ENCODE results near the gene SETBP1. TPM values are rescaled to one million over a fixed set of nuclear protein-coding genes. Genes with fewer than 3 reads are reported as not detected.
A peak's percentile ranks its signal among the peaks of the same experiment; 100 is the strongest.

Gene SETBP1
- total RNA-seq, 1 donor, result 16.2 TPM

GRCh38 chr18:44996261-44996660, 315.6 kb downstream of the SETBP1 start:
- peak in 2 of 3 donors; percentile 16 to 45 for DNase-seq (ENCODE audit: low read depth in 2 of 3, low spot score in 2 of 3)

GRCh38 chr18:44997174-44997573, 316.5 kb downstream of the SETBP1 start:
- no peak for DNase-seq (ENCODE audit: low read depth in 2 of 3, low spot score in 2 of 3)

GRCh38 chr18:44998360-44998759, 317.7 kb downstream of the SETBP1 start:
- DNase-seq (ENCODE audit: low read depth in 2 of 3, low spot score in 2 of 3), result no peak

GRCh38 chr18:45004546-45005080, 323.9 kb downstream of the SETBP1 start:
- DNase-seq (ENCODE audit: low read depth in 2 of 3, low spot score in 2 of 3), result no peak

GRCh38 chr18:45006934-45007333, 326.2 kb downstream of the SETBP1 start:
- DNase-seq (ENCODE audit: low read depth in 2 of 3, low spot score in 2 of 3), result no peak

- no peak for DNase-seq (ENCODE audit: low read depth in 2 of 3, low spot score in 2 of 3)
Observed at GRCh38 chr18:45007531-45007930, 326.8 kb downstream of the SETBP1 start.

GRCh38 chr18:45008694-45009413, 328.2 kb downstream of the SETBP1 start:
- peak in 1 of 3 donors; percentile 1 for DNase-seq (ENCODE audit: low read depth in 2 of 3, low spot score in 2 of 3)

- no peak for DNase-seq (ENCODE audit: low read depth in 2 of 3, low spot score in 2 of 3)
Observed at GRCh38 chr18:45009756-45010155, 329.1 kb downstream of the SETBP1 start.

GRCh38 chr18:45012286-45012685, 331.6 kb downstream of the SETBP1 start:
- DNase-seq (ENCODE audit: low read depth in 2 of 3, low spot score in 2 of 3), result no peak

GRCh38 chr18:45014047-45014501, 333.4 kb downstream of the SETBP1 start:
- peak in 1 of 3 donors; percentile 13 for DNase-seq (ENCODE audit: low read depth in 2 of 3, low spot score in 2 of 3)

- DNase-seq (ENCODE audit: low read depth in 2 of 3, low spot score in 2 of 3), result no peak
Observed at GRCh38 chr18:45015788-45016128, 335.1 kb downstream of the SETBP1 start.

GRCh38 chr18:45019469-45019868, 338.8 kb downstream of the SETBP1 start:
- no peak for DNase-seq (ENCODE audit: low read depth in 2 of 3, low spot score in 2 of 3)

- no peak for DNase-seq (ENCODE audit: low read depth in 2 of 3, low spot score in 2 of 3)
Observed at GRCh38 chr18:45023519-45023918, 342.8 kb downstream of the SETBP1 start.

GRCh38 chr18:45024357-45025088, 343.8 kb downstream of the SETBP1 start:
- DNase-seq (ENCODE audit: low read depth in 2 of 3, low spot score in 2 of 3), result no peak

- no peak for DNase-seq (ENCODE audit: low read depth in 2 of 3, low spot score in 2 of 3)
Observed at GRCh38 chr18:45025089-45025450, 344.4 kb downstream of the SETBP1 start.

GRCh38 chr18:45026162-45026561, 345.5 kb downstream of the SETBP1 start:
- peak in 1 of 3 donors; percentile 8 for DNase-seq (ENCODE audit: low read depth in 2 of 3, low spot score in 2 of 3)

GRCh38 chr18:45034179-45034578, 353.5 kb downstream of the SETBP1 start:
- no peak for DNase-seq (ENCODE audit: low read depth in 2 of 3, low spot score in 2 of 3)

- DNase-seq (ENCODE audit: low read depth in 2 of 3, low spot score in 2 of 3), result no peak
Observed at GRCh38 chr18:45037618-45038017, 356.9 kb downstream of the SETBP1 start.

GRCh38 chr18:45039376-45039775, 358.7 kb downstream of the SETBP1 start:
- no peak for DNase-seq (ENCODE audit: low read depth in 2 of 3, low spot score in 2 of 3)

- DNase-seq (ENCODE audit: low read depth in 2 of 3, low spot score in 2 of 3), result no peak
Observed at GRCh38 chr18:45040879-45041278, 360.2 kb downstream of the SETBP1 start.

- no peak for DNase-seq (ENCODE audit: low read depth in 2 of 3, low spot score in 2 of 3)
Observed at GRCh38 chr18:45044787-45045186, 364.1 kb downstream of the SETBP1 start.

GRCh38 chr18:45046228-45046627, 365.5 kb downstream of the SETBP1 start:
- no peak for DNase-seq (ENCODE audit: low read depth in 2 of 3, low spot score in 2 of 3)
